OCI-LY3 (cell line): ENCODE data around the gene CLIC1.

Source experiments
- H2AFZ ChIP-seq: fragments of 200-600, 300-600 bp; shearing (Covaris generic); 2 replicates; pipeline ENCODE4 v1.6.0; 2014; ENCODE audit warnings: antibody characterized with exemption, low read depth, low read length
- H3K27ac ChIP-seq: fragments of 200-600, 300-600 bp; sonication (generic); 2 replicates; pipeline ENCODE4 v1.5.1; 2014; ENCODE audit warnings: mild to moderate bottlenecking, low read length, moderate library complexity, mixed read lengths
- H3K27me3 ChIP-seq: fragments of 200-600, 300-600 bp; sonication (generic); 2 replicates; pipeline ENCODE4 v1.6.1; 2014; ENCODE audit warnings: low read depth, low read length, mixed read lengths
- H3K36me3 ChIP-seq: fragments of 200-600, 300-600 bp; sonication (generic); replicated peaks from 2 replicates; pipeline ENCODE3; 2014; ENCODE audit warnings: low read depth, low read length, mixed read lengths
- H3K4me1 ChIP-seq: fragments of 300-600, 200-600 bp; sonication (generic); 2 replicates; pipeline ENCODE4 v1.6.1; 2014; ENCODE audit warnings: low read length, mixed read lengths
- H3K4me2 ChIP-seq: fragments of 200-600, 300-600 bp; sonication (generic); 2 replicates; pipeline ENCODE4 v1.6.1; 2014; ENCODE audit warnings: low read length, mixed read lengths
- H3K4me3 ChIP-seq: fragments of 300-600, 200-600 bp; sonication (generic); 2 replicates; pipeline ENCODE4 v1.5.1; 2014; ENCODE audit warnings: antibody characterized with exemption, mild to moderate bottlenecking, low read length, moderate library complexity
- H3K79me2 ChIP-seq: fragments of 300-600, 200-600 bp; shearing (Covaris generic); 2 replicates; pipeline ENCODE4 v1.6.1; 2014; ENCODE audit warnings: mild to moderate bottlenecking, low read length, mixed read lengths
- H3K9ac ChIP-seq: fragments of 300-600, 200-600 bp; shearing (Covaris generic); 2 replicates; pipeline ENCODE4 v1.6.0; 2014; ENCODE audit warnings: mild to moderate bottlenecking, low read length, moderate library complexity
- H3K9me3 ChIP-seq: fragments of 200-600, 300-600 bp; shearing (Covaris generic); 2 replicates; pipeline ENCODE4 v1.6.1; 2014; ENCODE audit warnings: low read length, mixed read lengths; ENCODE audit not compliant: insufficient read depth
- H4K20me1 ChIP-seq: fragments of 200-600, 300-600 bp; sonication (generic); 2 replicates; pipeline ENCODE4 v1.6.1; 2016; ENCODE audit warnings: low read length, mixed read lengths; ENCODE audit not compliant: insufficient read depth
- EZH2phosphoT487 ChIP-seq: fragments of 200-600 bp; shearing (Covaris generic); IDR thresholded peaks from 2 replicates; pipeline ENCODE4 v1.6.1; 2018; ENCODE audit warnings: antibody characterized with exemption, mixed run types, low read depth
- TF ChIP-seq, protein P1 (sequence below): fragments of 200-600, 300-600 bp; sonication (generic); IDR thresholded peaks from 2 replicates; pipeline ENCODE4 v1.5.1; 2014; ENCODE audit warnings: antibody characterized with exemption, low read length, low read depth

CLIC1 gene

DNA sequence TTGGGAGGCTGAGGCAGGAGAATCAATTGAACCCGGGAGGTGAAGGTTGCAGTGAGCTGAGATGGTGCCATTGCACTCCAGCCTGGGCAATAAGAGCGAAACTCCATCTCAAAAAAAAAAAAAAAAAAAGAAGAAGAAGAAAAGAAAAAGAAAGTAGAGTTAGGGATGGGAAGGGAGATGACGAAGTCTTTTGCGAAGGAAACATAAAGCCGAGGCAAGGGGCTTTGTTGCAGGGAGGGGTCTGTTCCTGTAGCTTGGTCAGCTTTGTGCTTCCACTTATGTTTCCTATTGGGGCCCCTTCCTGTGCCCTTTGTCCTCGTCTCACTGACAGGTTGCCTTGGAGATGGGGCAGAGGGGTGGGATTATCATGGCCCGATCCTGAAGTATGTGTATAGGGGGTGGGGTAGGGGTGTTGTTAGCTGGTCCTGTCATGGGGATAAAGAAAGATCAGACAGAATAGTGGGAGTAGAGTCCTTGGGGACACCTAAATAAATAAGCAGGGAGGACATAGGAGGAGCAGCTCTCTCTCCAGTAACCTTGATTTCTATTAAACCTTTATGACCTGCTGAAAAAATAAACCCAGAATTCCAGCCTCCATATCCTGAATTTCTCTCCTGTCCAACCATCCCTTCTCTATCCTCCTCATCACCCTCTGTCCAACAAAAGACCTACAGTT lies 1.1 kb upstream of the CLIC1 start:
- no peaks in the 10 kb centered on the region for H3K27me3 ChIP-seq
- peak overlapping the region; percentile 98 for H3K27ac ChIP-seq
- peaks cover 37% of the 10 kb centered on the region for H3K4me1 ChIP-seq
- H3K9ac ChIP-seq, result peak overlapping the region; percentile 90
- peak overlapping the region; percentile 78 for H3K4me3 ChIP-seq
- no peak overlapping the region for H2AFZ ChIP-seq
- H3K9me3 ChIP-seq, result no peaks in the 10 kb centered on the region
- peaks cover 24% of the 10 kb centered on the region for H3K36me3 ChIP-seq
- peaks cover 52% of the 10 kb centered on the region for H3K79me2 ChIP-seq
- H4K20me1 ChIP-seq, result peaks cover 8% of the 10 kb centered on the region
- peak overlapping the region; percentile 98 for H3K4me2 ChIP-seq
- TF ChIP-seq, protein P1, sequence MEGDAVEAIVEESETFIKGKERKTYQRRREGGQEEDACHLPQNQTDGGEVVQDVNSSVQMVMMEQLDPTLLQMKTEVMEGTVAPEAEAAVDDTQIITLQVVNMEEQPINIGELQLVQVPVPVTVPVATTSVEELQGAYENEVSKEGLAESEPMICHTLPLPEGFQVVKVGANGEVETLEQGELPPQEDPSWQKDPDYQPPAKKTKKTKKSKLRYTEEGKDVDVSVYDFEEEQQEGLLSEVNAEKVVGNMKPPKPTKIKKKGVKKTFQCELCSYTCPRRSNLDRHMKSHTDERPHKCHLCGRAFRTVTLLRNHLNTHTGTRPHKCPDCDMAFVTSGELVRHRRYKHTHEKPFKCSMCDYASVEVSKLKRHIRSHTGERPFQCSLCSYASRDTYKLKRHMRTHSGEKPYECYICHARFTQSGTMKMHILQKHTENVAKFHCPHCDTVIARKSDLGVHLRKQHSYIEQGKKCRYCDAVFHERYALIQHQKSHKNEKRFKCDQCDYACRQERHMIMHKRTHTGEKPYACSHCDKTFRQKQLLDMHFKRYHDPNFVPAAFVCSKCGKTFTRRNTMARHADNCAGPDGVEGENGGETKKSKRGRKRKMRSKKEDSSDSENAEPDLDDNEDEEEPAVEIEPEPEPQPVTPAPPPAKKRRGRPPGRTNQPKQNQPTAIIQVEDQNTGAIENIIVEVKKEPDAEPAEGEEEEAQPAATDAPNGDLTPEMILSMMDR, result no peak
- no peak for TF ChIP-seq EZH2phosphoT487

DNA sequence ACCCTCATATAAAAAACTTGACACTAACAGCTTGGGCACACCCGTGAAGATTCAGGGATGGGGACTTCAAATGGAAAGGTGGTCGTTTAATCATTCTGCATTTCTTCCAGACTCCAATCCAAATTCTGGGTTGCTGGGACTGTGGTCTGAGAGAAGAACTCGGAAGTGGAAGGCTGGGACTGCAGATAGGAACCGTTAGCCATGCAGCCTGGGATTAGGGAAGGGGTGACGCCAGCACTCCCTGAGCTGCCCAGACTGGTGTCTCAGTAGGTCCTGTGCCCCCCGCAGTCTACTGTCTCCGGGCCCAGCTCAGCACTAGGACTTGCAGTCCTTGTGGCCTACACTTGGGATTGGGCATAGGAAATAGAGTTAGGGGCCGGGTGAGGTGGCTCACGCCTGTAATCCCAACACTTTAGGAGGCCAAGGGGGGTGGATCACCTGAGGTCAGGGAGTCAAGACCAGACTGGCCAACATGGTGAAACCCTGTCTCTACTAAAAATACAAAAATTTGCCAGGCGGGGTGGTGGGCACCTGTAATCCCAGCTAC lies 511 bp upstream of the CLIC1 start:
- H3K4me3 ChIP-seq, result peak overlapping the region; percentile 95
- peaks cover 52% of the 10 kb centered on the region for H3K79me2 ChIP-seq
- H3K36me3 ChIP-seq, result peaks cover 23% of the 10 kb centered on the region
- H3K27me3 ChIP-seq, result no peaks in the 10 kb centered on the region
- no peak overlapping the region for H2AFZ ChIP-seq
- H4K20me1 ChIP-seq, result peaks cover 8% of the 10 kb centered on the region
- H3K4me1 ChIP-seq, result peaks cover 37% of the 10 kb centered on the region
- H3K27ac ChIP-seq, result peak overlapping the region; percentile 98
- no peaks in the 10 kb centered on the region for H3K9me3 ChIP-seq
- TF ChIP-seq EZH2phosphoT487, result no peak
- TF ChIP-seq, protein P1, result no peak
- H3K9ac ChIP-seq, result peak overlapping the region; percentile 99
- peak overlapping the region; percentile 98 for H3K4me2 ChIP-seq

DNA sequence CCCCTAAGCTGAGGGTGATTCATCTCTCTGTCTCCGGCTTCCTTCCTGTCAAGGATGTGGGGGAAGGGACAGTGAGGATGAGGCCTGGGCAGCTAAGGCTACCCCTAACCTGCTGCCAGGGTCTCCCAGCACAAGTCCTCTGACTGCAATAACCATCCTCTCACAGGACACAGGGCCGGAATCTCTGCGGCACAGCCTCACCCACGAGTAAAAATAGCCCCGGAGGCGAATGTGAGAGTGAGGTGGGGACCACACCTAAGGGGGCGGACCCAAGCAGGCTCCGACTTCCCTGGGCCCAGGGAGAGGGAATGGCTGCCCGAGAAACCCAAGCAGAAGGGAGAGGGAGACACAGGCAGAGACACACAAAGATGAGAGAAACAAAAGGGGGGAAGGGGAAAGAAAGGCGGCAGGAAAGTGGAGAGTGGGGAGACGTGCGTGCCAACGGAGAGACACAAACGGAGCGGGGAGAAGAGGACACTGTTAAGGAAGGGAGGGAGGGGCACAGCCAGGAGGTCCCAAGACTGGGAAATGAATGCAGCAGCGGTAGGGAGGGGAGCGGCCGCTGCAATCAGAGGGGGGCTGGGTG lies 1.4 kb downstream of the CLIC1 start:
- H3K79me2 ChIP-seq, result peaks cover 38% of the 10 kb centered on the region
- peak overlapping the region; percentile 95 for H3K4me3 ChIP-seq
- no peaks in the 10 kb centered on the region for H3K9me3 ChIP-seq
- no peak overlapping the region for H2AFZ ChIP-seq
- H3K36me3 ChIP-seq, result peaks cover 29% of the 10 kb centered on the region
- peaks cover 34% of the 10 kb centered on the region for H3K4me1 ChIP-seq
- TF ChIP-seq EZH2phosphoT487, result no peak
- TF ChIP-seq, protein P1, result no peak
- peaks cover 8% of the 10 kb centered on the region for H4K20me1 ChIP-seq
- no peaks in the 10 kb centered on the region for H3K27me3 ChIP-seq
- peak overlapping the region; percentile 99 for H3K9ac ChIP-seq
- peak overlapping the region; percentile 98 for H3K4me2 ChIP-seq
- peak overlapping the region; percentile 98 for H3K27ac ChIP-seq

DNA sequence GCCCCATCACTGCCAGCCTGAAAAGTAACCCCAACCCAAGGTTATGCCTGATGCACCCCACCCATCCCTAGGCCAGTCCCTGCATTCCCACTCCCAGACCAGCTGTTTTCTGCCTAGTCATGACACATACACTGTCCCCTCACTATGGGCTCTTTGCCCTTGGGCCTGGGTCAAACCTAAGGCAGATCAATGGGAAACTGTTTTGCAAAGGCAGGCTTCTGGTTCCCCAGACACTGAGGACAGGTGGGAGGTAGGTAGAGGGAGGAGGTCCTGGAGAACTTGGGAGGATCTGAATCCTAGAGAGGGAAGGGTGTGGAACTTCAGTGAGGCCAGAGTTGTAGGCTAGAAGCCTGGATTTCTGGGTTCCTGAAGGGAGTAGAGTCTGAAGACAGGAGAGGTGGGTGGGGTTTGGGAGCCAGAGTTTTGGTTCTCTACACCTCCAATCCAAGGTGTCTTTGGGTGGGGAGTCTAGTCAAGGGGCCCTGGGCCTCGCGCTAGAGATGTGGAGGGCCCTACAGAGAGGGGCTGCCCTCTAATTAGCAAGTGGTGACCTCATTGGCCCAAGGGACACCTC lies 2.0 kb downstream of the CLIC1 start:
- Histone ChIP-seq H4K20me1 (peaks cover 8% of the 10 kb centered on the region), H3K27me3 (no peaks in the 10 kb centered on the region), H3K4me3 (peak overlapping the region; percentile 95), H3K79me2 (peaks cover 37% of the 10 kb centered on the region), H3K36me3 (peaks cover 30% of the 10 kb centered on the region), H3K9me3 (no peaks in the 10 kb centered on the region), H3K9ac (peak overlapping the region; percentile 99; the same call in 1 of the 2 replicates), H3K27ac (peak overlapping the region; percentile 98), H3K4me2 (peak overlapping the region; percentile 98), H2AFZ (no peak overlapping the region), H3K4me1 (peaks cover 39% of the 10 kb centered on the region)
- TF ChIP-seq, protein P1, result no peak
- no peak for TF ChIP-seq EZH2phosphoT487
